8988T (cell line): ENCODE data around the gene CPEB4.

ENCODE experiments used
- DNase-seq: peaks from one replicate; pipeline ENCODE4 v3.0.0; 2011

The CPEB4 gene

GRCh38 chr5:173988554-173989431 lies 100.6 kb downstream of the CPEB4 start, which contains the start of gene C5orf47:
Gene C5orf47 (plus strand): TSS chr5:173989170. CDS start chr5:173989264, 94 bp downstream.
- DNase-seq = no peak

GRCh38 chr5:173989432-173990082 lies 101.4 kb downstream of the CPEB4 start:
- DNase-seq = no peak

- DNase-seq = no peak
Measured at GRCh38 chr5:173997331-173997730, 109.2 kb downstream of the CPEB4 start.

GRCh38 chr5:173998531-173998930 lies 110.4 kb downstream of the CPEB4 start:
- DNase-seq = no peak

- no peak for DNase-seq
Measured at GRCh38 chr5:174000076-174000475, 111.9 kb downstream of the CPEB4 start.

GRCh38 chr5:174003795-174004194 lies 115.6 kb downstream of the CPEB4 start:
- DNase-seq = no peak

- DNase-seq = no peak
Measured at GRCh38 chr5:174008922-174009321, 120.8 kb downstream of the CPEB4 start.

- no peak for DNase-seq
Measured at GRCh38 chr5:174010365-174010764, 122.2 kb downstream of the CPEB4 start.

GRCh38 chr5:174011441-174011840 lies 123.3 kb downstream of the CPEB4 start:
- DNase-seq = no peak
